UCSD-AML1 (cell line): ENCODE results near the gene S100G.
"Not testable (repeated sequence)": the region's sequence is repeated elsewhere in the genome, so short reads cannot be mapped to it uniquely, and the experiment has no call there.

ENCODE experiments used
- DNase-seq: peaks from one replicate; lab custom pipeline; 2025; ENCODE audit not compliant: unreplicated experiment; lab: John Stamatoyannopoulos, UW

The S100G gene, protein sequence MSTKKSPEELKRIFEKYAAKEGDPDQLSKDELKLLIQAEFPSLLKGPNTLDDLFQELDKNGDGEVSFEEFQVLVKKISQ

DNA sequence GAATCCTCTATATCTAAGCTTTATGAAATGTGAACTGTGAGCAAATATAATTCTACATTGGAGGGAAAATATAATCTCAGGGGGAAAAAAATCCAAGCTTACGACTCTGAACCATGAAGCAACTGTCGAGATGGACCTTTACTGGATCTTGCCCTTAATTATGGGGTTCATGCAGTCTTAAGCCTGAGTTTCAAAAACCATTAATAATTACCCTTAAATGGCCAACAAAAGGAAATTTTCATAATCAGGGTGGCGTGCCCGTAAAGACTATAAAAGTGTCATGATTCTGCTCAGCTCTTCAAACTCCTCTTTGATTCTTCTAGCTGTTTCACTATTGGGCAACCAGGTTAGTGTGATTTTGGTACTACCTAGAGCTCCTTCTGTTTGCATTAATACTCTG lies at the start of gene S100G:
TSS of gene S100G (plus strand) at position 301 of the 400 bp plus-strand sequence. CDS start 849 bp downstream, outside the sequence.
- no peak for DNase-seq

DNA sequence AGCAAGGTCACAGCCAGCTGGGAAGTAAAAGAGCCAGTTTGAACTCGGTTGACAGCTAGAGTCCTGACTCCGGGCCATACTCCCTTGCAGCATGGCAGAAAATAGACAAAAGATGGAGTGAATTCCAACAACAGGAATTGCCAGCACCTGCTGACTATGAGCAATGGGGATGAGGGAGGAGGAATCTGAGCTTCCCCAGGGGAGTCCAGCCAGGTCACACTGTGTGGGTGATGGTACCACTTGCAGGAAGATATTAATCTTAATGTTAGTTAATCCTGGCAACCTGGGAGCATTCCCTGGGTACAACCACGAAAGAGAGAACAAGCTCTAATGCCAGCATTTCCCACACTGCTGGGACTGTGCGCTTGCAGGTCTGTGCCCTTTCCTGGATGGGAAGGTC lies 48.1 kb upstream of the S100G start:
- DNase-seq: no peak

DNA sequence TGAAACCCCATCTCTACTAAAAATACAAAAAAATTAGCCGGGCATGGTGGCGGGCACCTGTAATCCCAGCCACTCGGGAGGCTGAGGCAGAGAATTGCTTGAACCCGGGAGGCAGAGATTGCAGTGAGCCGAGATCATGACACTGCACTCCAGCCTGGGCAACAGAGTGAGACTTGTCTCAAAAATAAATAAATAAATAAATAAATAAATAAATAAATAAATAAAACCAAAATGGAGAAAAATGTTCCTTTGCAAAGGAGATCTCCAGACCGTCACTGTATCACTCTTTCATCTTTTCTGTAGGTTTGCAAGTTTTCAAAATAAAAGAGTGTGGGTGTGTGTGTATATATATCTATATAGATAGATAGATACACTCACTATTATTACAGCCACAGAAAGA lies 46.7 kb upstream of the S100G start:
- not testable (repeated sequence) for DNase-seq

DNA sequence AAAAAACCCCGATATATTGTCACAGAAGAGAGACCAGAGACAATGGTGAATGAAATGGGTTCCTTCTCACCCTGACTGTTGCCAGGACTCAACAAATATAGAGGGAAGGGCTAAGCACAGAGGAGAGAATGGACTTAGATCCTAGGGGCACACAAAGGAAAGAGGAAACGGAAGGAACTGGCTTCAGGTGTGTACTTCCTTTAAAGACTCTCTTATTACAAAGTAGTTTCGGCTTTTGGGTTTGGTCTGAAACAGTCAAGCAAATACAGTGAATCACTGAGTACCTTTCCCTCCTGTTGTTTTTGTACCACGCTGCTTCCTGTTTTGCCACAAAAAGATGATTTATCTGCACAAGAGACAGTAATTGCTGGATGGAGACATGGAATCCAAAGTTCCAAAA lies 46.1 kb upstream of the S100G start:
- no peak for DNase-seq

DNA sequence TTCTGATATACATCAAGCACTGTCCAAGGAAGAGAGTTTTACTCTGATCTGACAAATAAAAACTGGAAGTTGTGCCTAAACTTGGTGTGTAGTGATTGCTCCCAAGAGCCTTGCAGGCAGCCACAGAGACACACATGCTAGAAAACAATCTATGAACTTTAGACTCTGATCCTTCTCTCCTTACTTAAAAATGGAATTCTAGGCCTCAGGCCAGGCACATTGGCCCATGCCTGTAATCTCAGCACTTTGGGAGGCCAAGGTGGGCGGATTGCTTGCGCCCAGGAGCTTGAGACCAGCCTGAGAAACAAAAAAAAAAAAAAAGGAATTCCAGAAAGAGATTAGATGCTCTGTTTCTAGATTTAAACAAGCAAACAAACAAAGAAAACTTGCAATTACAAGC lies 45.6 kb upstream of the S100G start:
- DNase-seq: no peak

DNA sequence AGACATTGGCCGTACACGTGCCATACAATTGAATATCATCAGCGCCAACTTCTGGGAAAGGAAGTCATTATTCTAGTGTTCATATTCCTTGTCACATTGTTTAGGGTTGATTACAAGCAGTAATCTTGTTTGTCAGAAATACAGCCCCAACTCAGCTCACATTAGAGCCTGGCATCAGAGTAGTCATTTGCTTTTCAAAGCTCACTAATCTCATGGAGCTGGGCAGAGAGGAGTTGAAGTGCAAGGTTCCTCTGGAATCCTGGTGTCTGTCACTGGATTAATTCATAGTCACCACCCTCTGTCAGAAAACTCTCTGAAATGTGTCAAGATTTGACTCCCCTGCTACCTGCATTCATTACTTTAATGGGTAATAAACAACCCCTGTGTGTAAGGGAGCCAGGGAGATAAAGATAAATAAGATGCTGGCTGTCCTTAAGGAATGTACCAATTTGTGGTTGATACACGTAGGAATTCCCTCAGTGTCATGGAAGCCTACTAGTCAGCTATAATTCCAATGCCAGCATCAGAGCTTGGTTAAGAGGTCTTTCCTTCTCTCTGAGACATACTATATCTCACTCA lies 43.7 kb upstream of the S100G start:
- DNase-seq: no peak

DNA sequence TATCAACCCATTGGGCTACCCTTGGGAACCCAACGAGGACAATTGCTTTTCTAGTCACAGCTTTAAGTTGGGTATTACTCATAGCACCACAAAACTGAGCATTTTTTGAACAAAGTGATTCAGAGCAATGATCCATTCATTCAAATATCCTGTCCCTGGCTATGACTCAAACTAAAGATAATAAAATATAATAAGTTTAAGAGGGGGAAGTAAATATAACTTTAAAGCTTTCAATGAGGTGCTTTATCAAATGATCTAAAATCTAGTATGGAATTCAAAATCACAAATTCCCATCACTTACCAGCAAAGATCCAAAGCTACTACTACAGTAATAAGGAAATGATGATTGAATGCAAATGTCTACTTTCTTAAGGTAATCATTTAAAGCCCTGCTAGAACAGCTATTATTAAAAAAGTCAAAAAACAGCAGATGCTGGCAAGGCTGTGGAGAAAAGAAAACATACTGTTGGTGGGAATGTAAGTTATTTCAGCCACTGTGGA lies 39.8 kb upstream of the S100G start:
- DNase-seq: no peak

DNA sequence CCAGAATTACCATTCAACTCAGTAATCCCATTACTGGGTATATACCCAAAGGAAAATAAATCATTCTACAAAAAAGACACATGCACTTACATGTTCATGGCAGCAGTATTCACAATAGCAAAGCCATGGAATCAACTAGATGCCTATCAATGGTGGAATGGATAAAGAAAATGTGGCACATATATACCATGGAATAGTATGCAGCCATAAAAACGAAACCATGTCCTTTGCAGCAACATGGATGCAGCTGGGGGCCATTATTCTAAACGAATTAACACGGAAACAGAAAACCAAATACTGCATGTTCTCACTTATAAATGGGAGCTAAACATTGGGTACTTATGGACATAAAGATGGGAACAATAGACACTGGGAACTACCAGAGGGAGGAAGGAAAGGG lies 39.3 kb upstream of the S100G start:
- DNase-seq: not testable (repeated sequence)

DNA sequence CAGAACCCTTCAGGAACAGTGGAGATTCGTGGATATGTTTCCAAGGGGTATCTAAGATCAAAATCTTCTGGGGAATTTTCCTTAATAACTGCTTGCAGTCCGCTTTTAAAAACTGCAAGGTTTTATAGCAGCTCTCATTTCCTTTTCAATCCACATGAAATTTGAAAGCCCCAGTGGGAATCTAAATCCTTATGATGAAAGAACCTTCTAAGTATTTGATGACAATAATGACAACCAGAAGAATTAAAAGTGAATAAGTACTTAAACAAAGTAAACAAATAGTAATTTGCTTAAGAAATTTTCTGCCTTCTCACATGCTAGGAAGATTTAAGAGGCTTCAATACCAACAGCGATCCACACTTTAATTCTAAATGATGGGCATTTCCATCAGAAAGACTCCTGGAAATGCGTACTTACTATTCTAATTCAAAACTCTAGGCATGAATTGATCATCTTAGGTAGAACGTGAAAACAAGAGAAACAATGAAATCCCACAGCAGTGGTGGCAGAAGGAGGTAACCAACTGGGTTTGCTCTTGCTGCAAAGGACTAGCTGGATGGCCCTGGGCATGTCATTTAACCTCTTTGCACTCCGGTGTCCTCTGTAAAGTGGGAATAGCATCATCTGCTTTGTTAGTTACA lies 37.6 kb upstream of the S100G start:
- no peak for DNase-seq

DNA sequence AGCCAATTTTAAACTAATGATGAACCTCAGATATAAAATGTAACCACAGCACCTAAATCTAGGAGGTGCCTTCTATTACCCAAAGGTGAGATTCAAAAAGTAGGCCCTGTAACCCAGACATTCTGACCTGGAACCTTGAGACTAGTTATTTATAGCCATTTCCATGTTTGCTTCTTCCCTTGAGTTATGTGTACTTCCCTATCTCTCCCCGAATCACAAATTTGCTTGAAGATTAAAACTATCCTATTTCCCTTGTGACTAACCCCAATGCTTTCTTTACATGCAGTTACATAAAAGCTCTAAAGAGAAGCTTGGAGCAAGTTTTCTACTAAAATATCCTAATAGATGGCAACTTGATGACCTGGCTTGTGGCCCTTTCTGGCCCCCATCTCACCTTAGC lies 32.6 kb upstream of the S100G start:
- no peak for DNase-seq

DNA sequence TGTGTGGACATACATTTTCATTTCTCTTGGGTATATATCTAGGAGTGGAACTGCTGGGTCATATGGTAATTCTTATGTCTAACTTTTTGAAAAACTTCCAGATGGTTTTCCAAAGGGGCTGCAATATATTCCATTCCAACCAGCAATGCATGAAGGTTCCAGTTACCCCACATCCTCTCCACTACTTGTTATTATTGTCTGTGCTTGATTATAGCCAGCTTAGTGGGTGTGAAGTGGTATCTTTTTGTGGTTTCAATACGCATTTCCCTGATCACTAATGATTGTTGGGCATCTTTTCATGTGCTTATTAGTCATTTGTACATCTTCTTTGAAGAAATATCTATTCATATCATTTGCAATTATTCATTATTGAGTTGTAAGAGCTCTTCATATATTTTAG lies 31.5 kb upstream of the S100G start:
- DNase-seq: no peak

DNA sequence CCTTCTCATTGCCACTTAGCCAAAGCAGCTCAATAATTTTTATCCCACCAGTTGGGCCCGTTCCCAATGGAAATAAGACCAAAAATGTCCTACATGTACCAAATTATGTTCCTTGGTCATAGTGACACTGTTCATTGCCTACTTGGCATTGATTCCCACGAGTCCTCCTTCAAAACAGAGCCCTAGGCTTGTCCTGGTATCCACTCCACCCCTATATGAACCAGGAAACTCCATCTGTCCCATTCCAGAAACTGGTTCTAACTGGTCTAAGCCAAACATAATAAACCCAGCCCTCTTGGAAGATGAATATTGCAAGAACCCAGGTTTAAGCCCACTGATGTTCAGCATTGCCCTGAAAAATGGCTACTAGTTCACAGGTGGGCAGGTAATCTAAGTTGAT lies 30.9 kb upstream of the S100G start:
- no peak for DNase-seq

DNA sequence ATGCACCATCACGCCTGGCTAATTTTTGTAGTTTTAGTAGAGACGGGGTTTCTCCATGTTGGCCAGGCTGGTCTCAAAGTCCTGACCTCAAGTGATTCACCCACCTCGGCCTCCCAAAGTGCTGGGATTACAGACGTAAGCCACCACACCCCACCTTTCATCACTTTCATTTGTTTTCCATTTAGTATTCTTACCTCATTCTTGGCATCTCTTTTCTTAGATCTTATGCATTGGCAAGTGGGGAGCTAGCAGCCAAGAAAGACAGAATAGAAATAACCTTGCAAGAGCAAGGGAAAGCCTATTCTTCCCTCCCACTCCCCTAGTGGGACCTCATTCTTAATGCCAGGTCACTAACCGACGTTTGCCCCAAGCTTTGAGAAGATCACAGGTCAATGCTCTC lies 21.4 kb upstream of the S100G start:
- not testable (repeated sequence) for DNase-seq

DNA sequence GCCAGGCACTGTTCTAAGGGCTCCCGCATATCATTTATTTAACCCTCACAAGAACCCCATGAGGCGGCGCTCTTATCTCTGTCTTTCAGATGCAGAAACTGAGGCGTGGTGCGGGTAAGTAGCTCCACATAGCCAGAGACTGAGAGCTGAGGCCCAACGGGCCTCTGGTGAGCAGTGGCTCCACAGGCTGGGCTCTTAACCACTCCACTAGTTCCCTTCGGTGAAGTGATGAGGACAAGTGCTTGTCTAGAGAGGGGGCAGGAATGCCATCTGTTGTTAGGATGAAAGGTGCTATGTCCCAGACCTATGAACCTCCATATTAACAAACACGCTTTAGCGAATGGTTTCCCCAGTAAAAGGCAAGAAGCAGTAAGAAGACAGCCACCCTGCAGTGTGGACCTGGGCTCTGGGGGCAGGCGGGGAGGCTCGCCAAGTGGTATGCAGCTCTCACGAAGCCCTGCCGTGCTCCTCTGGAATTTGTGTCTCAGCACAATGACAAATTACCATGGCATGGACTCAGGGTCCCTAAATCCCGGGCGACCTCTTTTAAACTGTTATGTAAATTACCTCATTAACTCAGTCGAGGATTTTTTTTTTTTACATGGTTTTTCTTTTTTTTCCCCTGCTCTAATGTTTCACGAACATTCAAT lies 20.9 kb upstream of the S100G start:
- no peak for DNase-seq

DNA sequence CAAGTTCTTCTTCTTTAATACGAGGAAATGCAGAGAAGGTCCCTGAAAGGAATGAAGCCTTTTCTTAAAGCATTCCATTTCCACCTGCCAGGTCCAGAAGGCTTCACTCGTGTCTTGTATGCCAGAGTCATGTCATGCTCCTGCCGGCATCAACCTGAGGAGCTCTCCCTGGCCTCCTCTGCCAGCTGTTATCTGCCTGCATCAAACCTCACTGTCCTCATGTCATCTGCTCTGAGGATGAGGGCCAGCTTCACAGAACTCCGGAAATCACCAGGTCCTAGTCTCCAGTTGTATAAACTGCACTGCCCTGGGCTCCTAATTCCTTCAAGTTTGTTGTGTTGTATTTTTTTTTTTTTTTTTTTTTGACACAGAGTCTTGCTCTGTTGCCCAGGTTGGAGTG lies 20.0 kb upstream of the S100G start:
- DNase-seq: no peak

DNA sequence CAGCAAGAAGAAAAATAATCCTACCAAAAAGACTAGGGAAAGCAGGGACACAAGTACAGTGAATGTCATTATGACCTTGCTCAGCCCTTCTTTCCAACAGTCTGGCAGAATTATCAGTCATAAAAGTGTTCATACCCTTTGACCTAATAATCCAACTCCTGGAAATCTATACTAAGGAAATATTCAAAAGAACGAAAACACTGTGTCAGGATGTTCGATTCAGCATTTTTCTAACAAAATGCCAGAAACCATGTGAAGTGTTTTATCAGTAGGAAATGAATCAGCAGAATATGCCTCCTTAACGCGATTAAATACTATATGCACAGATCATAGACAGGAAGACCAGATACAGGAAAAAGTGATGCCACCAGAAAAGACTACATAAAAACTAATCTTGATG lies 16.2 kb upstream of the S100G start:
- no peak for DNase-seq

DNA sequence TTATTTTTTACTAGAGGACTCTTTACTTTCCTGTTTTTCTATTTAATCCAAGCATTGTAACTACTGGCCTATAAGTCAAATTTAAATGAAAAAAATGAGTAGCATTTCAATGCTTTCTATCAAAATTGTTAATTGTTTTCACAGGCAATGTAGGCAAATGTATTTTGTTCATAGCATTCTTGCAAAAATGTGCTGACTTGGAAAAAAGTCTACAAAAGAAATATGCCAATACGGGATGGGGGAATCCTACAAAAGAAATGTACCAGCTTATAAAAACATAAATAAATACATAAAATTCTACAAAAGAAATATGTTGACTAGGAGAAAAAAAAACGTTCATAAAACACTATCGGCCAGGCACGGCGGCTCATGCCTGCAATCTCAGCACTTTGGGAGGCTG lies 14.9 kb upstream of the S100G start:
- DNase-seq: no peak

DNA sequence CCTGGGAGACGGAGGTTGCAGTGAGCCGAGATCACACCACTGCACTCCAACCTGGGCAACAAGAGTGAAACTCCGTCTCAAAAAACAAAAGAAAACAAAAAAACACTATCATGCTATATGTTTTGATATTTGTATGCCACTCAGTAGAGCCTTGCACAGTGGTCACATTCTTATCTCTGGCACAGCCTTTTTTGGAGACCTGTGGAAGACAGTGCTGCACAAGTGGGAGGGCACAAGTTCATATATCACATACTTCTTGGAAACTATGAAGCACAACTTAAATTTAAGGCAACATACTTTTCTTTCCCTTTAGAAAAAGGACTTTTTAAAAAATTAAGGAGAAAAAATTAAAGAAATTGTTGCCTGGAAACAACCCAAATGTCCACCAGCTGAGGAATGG lies 14.4 kb upstream of the S100G start:
- DNase-seq: no peak

DNA sequence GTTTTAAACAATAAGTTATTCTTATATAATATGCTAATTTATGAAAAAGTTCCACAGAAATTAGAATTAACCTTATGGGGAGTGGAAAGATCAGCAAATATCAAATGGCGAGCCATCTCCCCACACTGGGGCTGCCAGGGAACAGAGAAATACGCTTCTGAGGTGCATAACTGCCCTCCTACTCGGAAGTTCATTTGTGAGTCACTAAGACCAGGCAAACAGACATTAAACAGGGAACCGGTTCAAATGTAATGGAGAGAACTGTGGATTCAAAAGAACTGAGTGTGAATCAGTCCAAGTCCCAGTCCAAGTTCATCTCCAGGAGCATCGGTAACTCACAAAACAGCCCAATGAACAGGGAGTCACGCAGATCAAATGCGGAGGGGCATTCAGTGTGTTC lies 11.4 kb upstream of the S100G start:
- no peak for DNase-seq

DNA sequence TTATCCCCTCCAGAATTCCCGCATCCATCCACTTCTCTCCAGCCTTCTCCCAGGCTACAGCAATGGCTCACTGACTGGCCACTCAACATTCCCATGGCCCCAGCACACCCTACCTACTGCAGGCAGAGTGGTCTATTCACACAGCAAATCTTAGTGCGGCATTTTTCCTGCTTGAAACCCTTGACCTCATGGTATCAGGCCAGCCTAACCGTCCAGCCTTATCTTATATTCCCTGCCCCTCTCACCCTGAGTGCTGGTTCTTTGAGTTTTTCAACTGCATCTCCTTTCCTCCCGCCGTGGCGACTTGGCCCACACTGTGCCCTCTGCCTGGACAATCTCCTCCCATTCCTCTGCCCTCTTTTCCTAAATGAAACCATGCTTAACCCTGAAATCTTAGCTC lies 10.0 kb upstream of the S100G start:
- no peak for DNase-seq

DNA sequence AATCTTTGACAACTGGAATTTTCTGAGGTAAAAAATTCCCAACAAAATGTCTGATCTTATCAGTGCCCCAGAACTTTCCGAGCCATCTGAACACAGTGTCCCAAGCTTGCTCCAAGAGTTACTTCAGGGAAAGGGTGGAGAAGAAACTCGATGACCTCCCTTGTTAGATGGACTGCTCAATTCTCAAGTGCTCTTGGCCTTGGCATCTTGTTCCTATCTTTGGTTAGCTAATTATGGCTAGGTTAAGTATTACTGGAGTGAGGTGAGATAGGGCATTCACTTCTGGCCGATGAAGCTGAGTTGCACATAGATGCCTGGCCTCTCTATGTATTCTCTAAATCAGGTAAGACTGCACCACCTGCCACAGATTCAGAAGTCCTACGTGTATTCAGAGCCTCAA lies 9.1 kb upstream of the S100G start:
- no peak for DNase-seq

DNA sequence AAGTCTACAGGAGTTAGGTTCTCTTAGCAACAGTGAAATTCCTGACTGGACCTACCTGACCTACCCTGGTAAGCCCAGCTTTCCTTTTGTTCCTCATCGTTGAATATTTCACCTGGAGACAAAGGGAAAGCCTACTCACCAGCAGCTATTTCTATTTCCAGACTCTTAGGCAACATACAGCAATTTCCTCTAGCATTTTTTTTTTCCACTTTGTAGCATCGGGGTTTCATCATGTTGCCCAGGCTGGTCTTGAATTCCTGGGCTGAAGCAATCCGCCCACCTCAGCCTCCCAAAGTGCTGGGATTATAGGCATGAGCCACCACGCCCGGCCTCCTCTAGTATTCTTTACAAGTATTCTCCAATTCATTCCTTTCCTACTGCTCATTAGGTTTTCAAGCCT lies 6.8 kb upstream of the S100G start:
- DNase-seq: no peak
